Measurements from ENCODE around the gene CLTC.
"Not testable (repeated sequence)": the region's sequence is repeated elsewhere in the genome, so short reads cannot be mapped to it uniquely, and the experiment has no call there.

CLTC gene

DNA sequence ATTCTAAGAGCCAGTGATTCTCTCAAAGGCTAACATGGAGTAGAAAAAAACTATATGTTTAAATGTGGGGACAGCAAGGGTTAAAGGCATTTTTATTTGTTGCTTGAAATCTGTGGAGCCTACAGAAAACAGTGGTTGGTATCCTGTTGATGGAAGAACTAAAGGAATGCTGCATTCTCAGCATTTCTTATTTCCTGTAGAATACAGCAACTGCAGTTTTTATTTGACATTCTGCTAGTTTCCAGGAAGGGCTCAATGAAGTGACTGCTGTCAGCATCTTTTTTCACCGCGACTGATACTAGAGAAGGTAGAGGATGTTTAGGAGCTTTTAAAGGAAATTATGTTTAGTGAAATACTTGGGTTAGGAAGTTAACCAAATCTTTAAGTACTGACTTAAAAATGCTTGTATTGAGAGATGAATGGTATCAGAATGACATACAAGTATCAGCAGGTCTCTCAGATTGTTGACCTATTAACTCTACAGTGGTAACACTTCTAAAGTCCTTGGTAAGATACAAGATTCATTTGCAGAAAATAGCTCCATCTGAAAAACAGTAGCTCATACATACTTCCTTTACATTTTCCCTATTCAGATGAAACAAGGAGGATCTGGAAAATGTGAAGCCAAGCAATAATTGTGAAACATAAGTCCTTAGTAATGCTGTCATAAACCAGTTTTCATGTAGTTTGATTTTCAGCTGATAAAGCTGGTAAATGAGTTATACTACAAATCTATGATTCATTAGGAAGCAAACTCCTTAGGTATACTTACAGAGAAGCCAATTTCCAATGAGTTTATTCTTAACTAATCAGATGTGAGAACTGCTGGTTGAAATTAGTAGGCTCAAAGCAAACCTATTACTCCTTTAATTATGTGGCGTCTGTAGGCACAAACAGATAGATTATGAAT lies 15.2 kb downstream of the CLTC start:
- DNase-seq (ENCODE audit: low read depth), result no peak

DNA sequence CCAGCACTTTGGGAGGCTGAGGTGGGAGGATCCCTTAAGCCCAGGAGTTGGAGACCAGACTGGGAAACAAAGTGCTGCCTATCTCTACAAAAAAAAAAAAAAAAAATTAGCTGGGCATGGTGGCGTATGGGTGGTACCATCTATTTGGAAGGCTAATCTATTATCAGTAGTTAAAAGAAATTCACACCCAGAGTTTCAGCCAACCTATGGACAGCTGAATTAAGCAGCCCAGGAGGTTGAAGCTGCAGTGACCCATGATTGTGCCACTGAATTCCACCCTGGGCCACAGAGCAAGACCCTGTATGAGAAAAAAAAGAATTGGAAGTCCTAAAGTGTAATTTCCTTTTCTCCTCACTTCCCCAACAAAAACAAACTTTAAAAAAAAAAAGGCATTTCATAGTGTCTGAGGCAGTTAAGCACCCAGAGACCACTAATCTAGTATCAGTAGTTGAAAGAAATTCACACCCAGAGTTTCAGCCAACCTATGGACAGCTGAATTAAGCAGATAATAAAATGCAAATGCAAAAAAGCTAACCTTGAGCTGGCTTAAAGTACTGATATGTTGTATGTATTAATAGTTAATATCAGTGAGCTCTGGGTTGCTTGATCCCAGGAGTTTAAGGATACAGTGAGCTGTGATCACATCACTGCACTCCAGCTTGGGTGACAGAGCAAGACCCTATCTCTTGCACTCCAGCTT lies 18.1 kb downstream of the CLTC start:
- DNase-seq (ENCODE audit: low read depth), result no peak

DNA sequence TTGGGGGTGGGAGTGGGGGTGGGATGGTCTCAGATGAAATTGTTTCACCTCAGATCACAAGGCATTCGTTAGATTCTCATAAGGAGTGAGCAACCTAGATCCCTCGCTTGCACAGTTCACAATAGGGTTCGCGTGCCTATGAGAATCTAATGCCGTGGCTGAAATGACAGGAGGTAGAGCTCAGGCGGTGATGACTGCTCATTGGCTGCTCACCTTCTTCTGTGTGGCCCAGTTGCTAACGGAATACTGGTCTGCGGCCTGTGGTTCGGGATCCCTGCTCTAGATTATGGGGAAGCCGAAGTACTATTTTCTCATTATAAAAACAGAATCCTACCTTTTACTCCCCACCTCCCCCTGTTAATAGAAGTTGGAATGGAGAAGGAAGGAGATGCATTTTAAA lies 18.9 kb downstream of the CLTC start:
- DNase-seq (ENCODE audit: low read depth), result no peak

DNA sequence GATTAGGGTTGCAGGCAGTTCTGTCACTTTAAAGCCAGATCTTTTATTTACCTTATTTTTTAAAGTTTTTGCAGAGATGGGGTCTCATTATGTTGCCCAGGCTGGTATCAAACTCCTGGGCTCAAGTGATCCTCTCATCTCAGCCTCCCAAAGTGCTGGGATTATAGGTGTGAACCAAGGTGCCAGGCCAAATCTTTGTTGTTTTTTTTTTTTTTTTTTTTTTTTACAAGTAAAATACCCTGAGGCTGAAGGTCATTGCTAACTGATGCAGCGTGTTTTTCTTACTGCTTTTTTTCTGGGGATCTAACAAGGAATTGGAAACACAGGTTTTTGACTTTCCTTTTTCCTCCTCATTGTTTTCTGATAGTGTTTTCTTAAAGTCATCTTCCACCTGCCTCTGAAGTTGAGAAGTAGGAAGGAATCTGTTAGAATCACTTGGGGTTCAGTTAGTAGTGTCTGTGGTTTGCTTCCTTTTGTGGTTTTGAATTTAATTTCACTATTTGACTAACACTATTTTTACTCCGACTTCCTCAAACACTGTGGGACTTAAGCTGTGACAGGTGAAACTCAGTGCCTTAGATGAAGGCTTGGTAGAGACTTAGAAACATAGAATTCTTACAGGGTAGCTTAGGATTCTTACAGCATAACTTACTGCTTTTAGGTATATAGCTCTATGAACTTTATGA lies 22.2 kb downstream of the CLTC start:
- DNase-seq (ENCODE audit: low read depth), result no peak

DNA sequence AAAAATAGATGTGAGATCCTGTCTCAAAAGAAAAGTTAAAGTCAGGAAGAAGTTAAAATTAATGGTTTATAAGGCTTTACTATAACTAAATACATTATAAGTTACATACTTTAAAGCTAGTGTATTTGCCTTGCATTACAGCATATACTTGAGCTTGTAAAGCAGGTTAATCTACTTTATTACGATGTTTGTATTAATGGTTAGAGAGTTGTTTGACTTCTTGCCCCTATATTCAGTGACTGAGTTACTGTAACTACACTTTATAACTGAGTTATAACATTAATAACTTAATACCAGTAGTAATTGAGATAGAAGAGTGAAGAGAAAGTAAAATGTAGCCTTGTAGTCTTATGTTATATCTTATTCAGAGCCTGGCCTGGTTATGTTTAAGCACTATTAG lies 22.9 kb downstream of the CLTC start:
- DNase-seq (ENCODE audit: low read depth), result no peak

DNA sequence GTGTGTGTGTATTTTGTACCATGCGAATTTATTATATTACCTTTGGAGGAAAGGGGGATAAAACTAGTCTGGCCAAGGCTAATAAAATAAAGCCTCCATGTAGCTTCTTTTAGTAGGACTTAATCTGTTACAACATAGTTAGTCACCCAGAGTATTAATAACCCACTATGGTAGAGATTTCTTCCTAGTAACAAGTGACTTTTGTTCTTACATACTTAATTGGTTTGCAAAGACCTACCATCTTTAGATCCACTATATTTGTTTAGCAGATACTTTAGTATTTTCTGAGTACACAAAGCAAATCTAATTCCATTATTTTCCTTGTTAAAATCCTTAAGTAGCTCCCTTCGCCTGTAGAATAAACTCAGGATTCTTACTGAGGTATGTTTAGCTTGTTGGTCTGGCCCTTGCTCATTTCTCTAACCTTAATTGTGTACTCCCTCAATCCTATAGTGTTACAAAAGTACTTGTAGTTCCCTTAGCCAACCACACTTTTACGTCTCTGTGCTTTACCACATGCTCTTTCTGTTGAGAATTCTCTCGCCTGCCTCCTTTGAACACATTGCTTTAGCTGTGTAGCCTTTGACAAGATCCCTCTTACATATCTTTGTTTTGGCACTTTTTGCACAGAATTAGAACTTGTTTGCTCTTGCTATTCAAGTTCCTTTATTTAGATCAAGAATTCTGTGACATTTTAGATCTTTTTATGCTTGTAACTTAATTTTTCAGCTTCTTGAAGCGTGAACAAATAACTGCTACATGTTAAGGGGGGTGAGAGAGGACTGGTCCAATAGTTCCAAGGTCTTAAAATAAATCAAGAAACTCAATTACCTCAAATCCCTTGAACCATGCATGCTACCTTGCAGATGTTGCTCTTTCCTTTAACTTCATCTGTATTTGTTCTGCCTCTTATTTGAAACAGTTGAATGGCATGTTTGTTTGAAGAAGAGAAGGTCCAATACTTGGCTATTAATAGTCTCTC lies 23.8 kb downstream of the CLTC start:
- no peak for DNase-seq (ENCODE audit: low read depth)

DNA sequence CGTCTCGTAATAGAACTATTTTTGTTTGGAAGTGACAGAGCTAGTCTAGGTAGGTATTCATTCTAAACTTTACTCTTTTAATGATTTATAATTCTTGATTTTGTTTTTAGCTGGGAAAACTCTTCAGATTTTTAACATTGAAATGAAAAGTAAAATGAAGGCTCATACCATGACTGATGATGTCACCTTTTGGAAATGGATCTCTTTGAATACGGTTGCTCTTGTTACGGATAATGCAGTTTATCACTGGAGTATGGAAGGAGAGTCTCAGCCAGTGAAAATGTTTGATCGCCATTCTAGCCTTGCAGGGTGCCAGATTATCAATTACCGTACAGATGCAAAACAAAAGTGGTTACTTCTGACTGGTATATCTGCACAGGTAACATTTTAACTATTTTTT lies 27.6 kb downstream of the CLTC start:
- DNase-seq (ENCODE audit: low read depth), result no peak

DNA sequence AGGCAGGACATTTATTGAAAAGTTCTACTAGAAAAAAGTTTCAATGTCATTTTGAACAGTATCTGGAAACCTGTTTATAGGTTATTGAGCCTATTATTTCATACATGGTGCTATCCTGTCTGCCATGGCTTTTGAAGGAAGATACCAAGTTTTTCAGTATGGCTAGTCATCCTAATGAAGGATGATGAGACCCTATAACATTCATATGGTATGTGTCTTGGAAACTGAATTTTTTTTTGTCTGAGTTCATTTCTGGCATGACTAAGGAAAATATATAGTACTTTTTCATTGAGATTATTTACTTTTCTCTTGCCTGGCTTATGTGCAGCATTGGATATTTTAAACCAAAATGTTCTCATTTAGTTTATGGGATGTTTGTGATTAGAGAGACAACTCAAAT lies 30.2 kb downstream of the CLTC start:
- no peak for DNase-seq (ENCODE audit: low read depth)

DNA sequence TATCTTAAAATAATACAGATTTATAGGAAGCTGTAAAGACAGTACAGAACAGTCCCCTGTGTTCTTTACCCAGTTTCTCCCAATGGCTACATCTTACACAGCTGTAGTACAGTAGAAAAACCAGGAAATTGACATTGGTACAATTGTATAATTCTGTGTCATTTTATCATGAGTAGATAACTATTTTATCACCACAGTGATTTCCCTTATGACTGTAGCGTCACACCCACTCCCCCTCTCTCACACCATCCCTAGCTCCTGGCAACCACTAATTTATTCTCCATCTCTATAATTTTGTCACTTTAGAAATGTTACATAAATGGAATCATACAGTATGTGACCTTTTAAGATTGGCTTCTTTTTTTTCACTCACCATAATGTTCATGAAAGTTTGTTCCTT lies 30.9 kb downstream of the CLTC start:
- DNase-seq (ENCODE audit: low read depth), result no peak

DNA sequence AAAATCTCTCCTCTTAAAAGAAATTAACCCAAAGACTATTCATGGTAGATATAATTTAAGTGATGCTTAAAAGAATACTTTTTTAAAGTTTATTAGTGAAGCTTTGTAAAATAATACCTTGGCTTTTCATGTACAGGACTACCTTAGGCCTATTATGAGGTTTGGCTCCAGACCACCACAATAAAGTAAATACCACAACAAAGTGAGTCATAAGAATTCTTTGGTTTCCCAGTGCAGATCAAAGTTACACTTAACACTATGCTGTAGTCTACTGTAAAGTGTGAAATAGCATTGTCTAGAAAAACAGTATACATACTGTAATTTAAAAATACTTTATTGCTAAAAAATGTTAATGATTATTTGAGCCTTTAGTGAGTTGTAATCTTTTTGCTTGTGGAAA lies 31.7 kb downstream of the CLTC start:
- DNase-seq (ENCODE audit: low read depth), result no peak

DNA sequence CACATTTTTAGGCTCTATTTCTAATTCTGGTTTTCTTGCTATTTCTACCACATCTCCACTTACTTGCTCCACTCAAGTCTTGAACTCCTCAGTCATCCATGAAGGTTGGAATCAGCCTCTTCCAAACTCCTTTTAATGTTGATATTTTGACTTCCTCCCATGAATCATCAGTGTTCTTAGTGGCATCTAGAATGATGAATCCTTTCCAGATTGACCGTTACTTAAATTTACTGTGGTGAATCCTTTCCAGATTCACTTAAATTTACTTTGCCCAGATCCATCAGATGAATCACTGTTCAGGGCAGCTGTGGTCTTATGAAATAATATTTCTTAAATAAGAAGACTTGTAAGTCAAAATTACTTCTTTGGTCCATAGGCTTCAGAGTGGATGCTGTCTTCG lies 32.4 kb downstream of the CLTC start:
- DNase-seq (ENCODE audit: low read depth), result no peak

DNA sequence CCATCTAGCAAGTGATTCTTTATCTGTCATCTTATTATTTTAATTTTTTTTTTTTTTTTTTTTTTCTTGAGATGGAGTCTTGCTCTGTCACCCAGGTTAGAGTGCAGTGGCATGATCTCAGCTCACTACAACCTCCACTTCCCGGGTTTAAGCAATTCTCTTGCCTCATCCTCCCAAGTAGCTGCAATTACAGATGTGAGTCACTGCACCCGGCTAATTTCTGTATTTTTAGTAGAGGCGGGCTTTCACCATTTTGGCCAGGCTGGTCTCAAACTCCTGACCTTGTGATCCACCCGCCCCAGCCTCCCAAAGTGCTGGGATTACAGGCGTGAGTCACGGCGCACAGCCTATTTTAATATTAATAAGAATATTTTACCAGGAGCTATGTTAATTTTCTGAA lies 36.9 kb downstream of the CLTC start:
- DNase-seq (ENCODE audit: low read depth), result not testable (repeated sequence)

DNA sequence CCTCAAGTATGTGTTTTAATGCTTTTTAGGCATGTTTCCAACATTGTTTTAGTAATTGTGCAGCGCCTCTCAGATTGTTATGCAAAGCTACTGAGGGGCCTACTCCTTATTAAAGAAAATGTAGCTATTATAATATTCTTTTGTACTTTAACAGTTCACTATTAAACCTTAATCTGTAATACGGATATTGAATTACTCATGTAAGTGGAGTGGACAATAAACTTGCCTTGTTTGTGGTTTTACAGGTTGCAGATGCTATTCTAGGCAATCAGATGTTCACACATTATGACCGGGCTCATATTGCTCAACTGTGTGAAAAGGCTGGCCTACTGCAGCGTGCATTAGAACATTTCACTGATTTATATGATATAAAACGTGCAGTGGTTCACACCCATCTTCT lies 46.5 kb downstream of the CLTC start:
- no peak for DNase-seq (ENCODE audit: low read depth)

DNA sequence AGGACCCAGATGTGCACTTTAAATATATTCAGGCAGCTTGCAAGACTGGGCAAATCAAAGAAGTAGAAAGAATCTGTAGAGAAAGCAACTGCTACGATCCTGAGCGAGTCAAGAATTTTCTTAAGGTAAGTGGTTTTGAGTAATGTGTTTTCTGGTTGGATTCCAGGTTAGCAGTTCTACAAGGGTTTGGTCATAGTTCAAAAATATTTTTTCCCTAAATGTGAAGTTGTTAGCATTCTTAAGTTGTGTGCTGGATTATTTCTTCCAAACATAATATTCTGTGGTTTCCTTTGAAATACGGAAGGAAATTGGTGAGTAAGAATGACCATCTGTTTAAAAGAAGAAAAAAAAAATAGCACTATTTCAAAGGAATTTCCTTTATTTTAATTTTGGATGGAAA lies 49.1 kb downstream of the CLTC start:
- DNase-seq (ENCODE audit: low read depth), result no peak

DNA sequence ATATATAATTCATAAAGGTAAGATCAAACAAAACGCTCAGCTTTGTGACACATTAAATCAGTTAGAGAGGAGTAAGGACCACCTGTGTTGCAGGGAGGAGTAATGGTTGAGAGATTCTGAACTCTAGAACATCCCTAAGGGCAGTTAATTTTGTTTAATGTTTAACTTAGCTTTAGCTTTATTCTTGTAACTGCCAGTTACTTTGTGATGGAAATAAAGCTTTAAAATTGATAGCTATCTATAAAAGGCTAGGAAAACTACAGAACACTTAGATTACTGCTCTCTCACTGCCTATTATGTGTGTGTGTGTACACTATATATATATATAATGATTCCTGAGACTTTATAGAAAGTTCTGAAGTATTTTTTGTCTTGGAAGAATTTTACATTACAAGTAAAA lies 49.7 kb downstream of the CLTC start:
- no peak for DNase-seq (ENCODE audit: low read depth)

DNA sequence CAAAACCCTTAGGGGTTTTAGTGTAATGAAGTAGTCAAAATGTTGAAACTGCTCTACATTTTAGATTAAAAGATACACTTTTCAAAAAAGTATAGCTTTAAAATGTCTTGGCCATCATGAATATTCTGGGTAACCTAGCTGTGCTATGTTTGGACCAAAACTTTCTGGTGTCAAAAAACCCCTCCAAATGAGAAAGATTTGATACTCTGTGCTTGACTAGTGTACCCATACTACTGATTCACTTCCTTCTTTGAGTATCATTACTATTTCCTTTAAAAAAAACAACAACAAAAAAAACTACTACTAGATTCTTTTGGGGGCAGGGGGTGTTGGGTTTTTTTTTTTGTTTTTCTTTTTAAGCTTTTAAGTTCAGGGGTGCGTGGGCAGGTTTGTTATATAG lies 50.2 kb downstream of the CLTC start:
- DNase-seq (ENCODE audit: low read depth), result no peak

DNA sequence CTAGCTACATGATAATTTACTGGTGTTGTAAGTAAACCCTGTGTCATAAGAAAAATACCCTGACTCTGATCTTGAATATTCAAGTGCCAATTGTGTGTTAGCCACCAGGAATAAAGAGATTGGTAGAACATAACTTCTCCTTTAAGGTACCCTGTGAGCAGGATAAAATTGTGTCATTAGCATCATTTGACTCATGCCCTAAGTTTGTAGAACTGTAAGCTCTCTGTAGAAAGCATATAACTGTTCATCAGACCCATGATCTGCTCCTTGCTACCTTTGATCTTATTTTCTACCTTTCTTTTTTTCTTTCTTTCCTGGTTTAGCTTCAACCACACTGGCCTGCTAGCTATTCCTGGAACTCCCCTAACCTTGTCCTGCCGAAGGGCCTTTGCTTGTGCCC lies 51.7 kb downstream of the CLTC start:
- DNase-seq (ENCODE audit: low read depth), result no peak

DNA sequence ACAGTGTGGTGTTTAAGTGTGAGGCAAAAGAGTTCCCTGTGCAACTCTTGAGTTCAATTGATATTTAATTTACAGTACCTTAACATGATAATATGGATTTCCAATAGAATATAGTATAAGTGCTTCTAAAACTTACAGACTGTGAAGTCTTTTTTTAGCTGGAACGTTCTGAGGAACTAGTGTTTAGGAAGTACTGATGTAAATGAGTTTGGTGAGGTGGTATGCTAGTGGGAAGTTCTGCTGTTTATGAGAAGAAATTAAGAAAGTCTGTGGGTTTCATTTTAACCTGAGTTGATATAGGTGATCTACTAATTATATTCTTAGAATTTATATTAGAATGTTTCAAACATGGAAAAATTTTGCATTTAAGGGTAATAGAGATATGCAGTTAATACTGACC lies 55.5 kb downstream of the CLTC start:
- no peak for DNase-seq (ENCODE audit: low read depth)

DNA sequence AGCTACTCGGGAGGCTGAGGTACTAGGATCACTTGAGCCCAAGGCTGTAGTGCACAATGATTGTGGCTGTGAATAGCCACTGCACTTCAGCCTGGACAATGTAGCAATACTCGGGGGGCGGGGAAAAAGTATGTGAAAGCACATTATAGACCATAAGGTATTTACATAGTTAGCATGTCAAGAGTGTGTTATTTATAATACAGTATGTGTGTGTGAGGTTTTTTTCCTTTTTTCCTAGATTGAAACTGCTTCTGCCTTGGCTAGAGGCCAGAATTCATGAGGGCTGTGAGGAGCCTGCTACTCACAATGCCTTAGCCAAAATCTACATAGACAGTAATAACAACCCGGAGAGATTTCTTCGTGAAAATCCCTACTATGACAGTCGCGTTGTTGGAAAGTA lies 57.0 kb downstream of the CLTC start:
- no peak for DNase-seq (ENCODE audit: low read depth)

DNA sequence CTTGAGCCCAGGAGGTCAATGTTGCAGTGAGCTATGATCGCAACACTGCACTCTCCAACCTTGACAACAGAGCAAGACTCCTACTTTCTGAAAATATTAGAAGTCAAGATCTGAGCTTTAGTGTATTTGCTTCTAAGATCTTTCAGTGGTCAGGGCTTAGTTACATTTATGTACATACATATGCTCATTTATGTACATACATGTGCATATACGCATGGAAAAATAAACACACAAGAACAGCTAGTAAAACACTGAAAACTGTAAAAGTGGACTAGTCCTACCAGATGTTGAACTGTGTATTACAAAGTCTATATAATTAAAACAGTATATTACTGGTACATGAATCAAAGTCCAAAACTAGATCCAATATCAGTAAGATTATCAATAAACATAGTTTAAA lies 59.2 kb downstream of the CLTC start:
- no peak for DNase-seq (ENCODE audit: low read depth)

DNA sequence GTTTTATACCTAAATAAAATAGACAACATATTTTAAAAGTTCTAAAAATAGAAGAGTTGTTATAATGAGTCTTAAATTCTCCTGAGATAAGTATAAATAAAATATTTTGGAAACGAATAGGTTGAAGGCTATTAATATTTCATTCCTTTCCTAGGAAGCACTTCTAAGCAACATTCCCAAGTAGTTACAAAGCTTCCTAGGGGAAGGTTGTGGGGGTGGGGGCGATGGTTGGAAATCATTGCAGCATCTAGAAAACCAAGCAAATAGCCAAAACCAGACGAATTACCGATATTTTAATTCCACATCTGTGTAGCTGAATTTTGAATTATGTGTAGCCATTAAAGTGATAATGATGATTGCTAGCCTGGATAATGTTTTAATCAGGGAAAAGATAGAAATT lies 60.6 kb downstream of the CLTC start:
- DNase-seq (ENCODE audit: low read depth), result no peak

DNA sequence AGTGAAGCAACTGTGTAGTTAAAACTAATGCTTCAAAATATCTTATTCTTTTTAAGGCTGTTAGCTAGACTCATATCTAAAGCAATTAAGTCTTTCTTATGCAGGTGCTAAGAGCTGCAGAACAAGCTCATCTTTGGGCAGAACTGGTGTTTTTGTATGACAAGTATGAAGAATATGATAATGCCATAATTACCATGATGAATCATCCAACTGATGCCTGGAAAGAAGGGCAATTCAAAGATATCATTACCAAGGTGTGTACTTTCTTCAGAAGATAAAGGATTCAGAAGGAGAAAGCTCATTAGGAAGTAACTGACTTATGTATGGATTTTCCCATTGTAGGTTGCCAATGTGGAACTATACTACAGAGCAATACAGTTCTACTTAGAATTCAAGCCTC lies 63.6 kb downstream of the CLTC start:
- DNase-seq (ENCODE audit: low read depth), result no peak
